ENCODE data around the gene HOXA5.

DNA sequence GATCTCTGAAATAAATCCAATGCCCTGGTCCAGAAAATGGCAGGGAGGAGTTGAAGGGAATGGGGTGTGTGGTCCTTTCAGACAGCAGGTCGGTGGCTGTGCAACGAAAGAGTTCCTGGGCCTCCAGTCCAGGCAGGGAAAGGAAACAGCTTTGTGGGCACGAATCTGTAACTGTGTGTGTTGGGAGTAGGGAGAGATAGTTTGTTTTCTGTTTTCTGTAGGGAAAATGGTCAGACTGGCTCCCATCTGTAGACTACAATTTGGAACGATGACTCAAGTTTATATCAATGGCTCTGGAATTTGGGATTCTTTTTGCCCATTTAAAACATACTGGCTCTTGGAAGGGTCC, 24.4 kb upstream of the HOXA5 start:
- TF ChIP-seq ZNF274 (IDR thresholded peaks at IDR 0.05; ENCODE audit: borderline replicate concordance, extremely low read depth, low read length) (no peak), RXRA (IDR thresholded peaks at IDR 0.05; ENCODE audit: insufficient read depth, low read depth, low read length) (no peak), KDM1A (IDR thresholded peaks at IDR 0.05; ENCODE audit: borderline replicate concordance, low read length) (no peak), EZH2 (IDR thresholded peaks at IDR 0.05; ENCODE audit: low read depth, low read length, severe bottlenecking) (no peak), TBP (IDR thresholded peaks at IDR 0.05; ENCODE audit: low read depth, low read length) (no peak)
- TF ChIP-seq, protein P1, sequence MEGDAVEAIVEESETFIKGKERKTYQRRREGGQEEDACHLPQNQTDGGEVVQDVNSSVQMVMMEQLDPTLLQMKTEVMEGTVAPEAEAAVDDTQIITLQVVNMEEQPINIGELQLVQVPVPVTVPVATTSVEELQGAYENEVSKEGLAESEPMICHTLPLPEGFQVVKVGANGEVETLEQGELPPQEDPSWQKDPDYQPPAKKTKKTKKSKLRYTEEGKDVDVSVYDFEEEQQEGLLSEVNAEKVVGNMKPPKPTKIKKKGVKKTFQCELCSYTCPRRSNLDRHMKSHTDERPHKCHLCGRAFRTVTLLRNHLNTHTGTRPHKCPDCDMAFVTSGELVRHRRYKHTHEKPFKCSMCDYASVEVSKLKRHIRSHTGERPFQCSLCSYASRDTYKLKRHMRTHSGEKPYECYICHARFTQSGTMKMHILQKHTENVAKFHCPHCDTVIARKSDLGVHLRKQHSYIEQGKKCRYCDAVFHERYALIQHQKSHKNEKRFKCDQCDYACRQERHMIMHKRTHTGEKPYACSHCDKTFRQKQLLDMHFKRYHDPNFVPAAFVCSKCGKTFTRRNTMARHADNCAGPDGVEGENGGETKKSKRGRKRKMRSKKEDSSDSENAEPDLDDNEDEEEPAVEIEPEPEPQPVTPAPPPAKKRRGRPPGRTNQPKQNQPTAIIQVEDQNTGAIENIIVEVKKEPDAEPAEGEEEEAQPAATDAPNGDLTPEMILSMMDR (IDR thresholded peaks at IDR 0.05; ENCODE audit: control extremely low read depth in 1 of 3, insufficient read depth in 1 of 3, low read depth in 1 of 3, low read length in 3 of 3): no peak
